Measurements from ENCODE around the gene RNF31. TPM values are rescaled to one million over a fixed set of nuclear protein-coding genes. Genes with fewer than 3 reads are reported as not detected.

Gene RNF31
- total RNA-seq, 1 donor from 2014 or later, result 38.2 TPM

DNA sequence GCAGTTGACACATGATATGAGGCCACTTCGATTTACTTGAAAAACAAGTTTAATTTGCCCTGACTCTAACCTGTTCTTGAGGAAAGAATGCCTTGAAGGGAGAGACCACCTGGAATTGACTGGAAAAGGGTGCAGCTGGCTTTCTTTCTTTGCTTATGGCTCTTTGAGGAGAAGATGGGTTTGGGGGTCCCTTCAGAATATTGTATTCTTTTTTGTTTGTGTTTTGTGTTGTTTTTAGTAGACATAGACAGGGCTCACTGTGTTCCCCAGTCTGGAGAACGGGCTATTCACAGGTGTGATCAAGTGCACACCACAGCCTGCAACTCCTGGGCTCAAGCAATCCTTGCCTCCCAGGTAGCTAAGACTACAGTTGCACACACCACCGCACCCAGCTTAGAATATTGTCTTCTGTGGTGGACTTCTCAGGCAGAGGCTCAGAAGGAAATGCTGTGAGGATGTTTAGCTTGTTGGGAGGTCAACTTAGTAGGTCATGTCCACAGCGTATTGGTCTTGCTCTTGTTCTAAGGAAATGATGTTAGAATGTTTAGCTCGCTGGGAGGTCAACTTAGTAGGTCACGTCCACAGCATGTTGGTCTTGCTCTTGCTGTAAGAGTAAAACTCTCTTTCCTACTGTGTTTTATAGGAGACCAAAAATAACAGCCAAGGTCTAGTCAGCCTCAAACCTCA is 31.0 kb upstream of the RNF31 start:
- DNase-seq, result no peak

DNA sequence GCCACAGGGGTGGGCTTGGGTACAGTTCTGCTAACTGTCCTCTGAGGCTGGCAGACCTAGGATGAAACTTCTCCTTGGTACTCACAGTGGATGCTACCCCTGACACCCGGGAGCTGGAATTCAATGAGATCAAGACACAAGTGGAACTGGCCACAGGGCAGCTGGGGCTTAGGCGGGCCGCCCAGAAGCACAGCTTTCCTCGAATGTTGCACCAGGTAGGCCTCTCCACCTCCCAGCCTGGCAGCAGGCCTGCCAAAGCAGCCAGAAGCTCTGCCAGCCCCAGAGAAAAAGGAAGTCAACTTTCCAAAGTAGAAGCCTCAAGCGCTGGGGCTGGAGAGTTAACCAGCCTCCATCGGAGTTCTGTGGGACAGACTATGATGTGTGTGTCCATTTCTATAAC is 30.1 kb upstream of the RNF31 start:
- no peak for DNase-seq

- DNase-seq, result no peak
Observed at GRCh38 chr14:24119691-24120090, 27.6 kb upstream of the RNF31 start.

GRCh38 chr14:24121210-24121609 is 26.1 kb upstream of the RNF31 start:
- DNase-seq, result no peak

- DNase-seq, result no peak
Observed at GRCh38 chr14:24122416-24122815, 24.9 kb upstream of the RNF31 start.

- no peak for DNase-seq
Observed at GRCh38 chr14:24122898-24123297, 24.4 kb upstream of the RNF31 start.

DNA sequence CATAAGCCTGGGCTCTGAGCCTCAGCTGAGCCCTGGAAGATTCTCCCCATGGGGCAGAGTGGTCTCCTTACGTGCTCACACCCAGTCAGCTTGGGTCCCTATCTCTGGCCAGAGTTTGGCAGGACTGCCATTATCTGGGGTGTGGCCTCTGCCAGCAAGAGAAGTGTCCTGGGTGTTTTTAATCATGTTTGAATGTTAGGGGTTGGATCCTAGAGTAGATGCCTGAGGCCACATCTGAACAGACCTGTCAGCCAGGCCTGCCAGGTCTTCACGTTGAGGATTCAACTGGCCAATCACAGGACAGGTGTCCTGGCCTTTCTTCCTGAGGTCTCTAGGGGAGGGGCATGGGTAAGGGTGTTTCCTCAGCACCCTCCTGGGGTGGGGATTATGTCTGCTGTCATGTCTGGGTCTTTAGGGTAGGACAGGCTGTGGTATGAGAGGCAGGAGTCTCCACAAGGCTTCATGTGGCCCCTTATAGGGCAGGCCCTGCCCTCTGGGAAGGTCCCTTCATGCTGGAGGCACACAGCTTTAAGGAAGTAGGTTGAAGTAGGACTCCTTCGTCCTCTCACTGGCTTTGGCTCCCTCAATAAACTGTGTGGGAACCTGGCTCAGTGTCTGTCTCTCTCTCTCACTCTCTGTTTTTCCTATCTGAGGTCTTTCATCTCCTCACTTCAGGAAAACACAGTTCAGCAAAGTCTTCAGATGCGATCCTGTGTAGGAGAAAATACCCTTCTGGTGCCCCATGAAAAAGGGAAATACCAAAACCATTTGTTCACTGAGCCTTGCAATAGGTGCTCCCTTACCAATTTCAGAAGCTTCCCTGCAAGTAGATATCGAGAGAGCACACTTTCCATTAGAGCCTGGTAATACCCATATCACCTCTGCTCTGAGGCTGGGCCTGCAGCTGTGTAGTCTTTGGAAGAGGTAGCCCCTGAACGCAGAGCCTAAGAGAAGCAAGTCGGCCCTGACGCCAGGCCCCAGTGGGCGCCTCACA is 23.6 kb upstream of the RNF31 start:
- no peak for DNase-seq

DNA sequence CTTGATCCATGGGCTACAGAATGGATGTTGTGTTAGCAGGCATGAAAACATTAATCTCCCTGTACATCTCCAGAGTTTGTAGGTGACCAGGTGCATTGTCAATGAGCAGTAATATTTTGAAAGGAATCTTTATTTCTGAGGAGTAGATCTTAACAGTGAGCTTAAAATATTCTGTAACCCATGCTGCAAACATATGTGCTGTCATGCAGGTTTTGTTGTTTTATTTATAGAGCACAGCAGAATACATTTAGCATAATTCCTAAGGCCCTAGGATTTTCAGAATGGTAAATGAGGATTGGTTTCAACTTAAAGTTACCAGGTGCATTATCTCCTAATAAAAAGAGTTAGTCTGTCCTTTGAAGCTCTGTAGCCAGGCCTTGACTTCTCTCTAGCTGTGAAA is 20.4 kb upstream of the RNF31 start:
- DNase-seq, result no peak

GRCh38 chr14:24127673-24128072 is 19.6 kb upstream of the RNF31 start:
- no peak for DNase-seq

DNA sequence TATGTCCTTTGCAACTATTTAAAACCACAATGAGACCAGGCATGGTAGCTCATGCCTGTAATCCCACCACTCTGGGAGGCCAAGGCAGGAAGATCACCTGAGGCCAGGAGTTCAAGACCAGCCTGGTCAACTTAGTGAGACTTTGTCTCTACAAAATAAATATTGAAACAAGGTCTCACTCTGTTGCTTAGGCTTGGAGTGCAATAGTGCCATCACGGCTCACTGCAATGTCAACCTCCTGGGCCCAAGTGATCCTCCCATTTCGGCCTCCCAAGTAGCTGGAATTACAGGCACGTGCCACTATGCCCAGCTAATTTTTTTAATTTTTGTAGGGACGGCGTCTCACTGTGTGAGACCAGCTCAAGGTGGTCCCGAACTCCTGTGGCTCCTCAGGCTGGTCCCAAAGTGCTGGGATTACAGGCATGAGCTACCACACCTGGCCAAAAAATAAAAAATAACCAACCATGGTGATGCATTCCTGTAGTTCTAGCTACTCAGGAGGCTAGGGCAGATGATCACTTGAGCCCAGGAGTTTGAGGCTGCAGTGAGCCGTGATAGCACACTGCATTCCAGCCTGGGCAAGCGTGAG is 17.8 kb upstream of the RNF31 start:
- DNase-seq, result no peak

GRCh38 chr14:24130380-24130716 is 16.9 kb upstream of the RNF31 start, which contains the start of gene FITM1:
TSS of gene FITM1 (plus strand) at chr14:24130659. CDS start at chr14:24131564, 905 bp downstream.
- DNase-seq, result no peak

GRCh38 chr14:24130717-24131548 is 16.4 kb upstream of the RNF31 start:
- peak; percentile 94 for DNase-seq

DNA sequence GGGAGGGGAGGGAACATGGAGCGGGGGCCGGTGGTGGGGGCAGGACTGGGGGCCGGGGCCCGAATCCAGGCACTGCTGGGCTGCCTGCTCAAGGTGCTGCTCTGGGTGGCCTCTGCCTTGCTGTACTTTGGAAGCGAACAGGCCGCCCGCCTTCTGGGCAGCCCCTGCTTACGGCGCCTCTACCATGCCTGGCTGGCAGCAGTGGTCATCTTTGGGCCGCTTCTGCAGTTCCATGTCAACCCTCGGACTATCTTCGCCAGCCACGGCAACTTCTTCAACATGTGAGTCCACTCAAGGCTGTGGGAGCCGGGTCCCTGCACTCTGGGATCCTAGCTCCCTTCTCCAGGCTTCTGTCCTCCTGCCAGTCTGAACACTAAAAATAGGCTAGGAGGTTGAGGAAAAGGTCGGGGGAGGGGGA is 15.7 kb upstream of the RNF31 start:
- peak; percentile 35 for DNase-seq

- DNase-seq, result no peak
Observed at GRCh38 chr14:24132061-24132685, 15.1 kb upstream of the RNF31 start.

GRCh38 chr14:24132976-24133375 is 14.3 kb upstream of the RNF31 start:
- DNase-seq, result no peak

- no peak for DNase-seq
Observed at GRCh38 chr14:24133735-24134134, 13.6 kb upstream of the RNF31 start.

DNA sequence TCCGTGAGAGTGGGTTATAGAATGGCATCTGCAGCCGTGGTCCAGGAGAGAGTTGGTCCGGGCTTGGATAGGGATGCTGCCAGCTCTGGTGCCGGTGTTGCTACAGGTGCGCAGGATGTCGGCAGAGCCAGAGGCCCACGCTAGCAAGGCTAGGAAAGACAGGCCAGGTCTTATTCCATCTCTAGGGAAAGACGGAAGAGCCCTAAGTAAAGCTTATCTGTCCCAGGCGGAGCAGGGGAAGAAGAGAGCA is 11.8 kb upstream of the RNF31 start:
- no peak for DNase-seq

DNA sequence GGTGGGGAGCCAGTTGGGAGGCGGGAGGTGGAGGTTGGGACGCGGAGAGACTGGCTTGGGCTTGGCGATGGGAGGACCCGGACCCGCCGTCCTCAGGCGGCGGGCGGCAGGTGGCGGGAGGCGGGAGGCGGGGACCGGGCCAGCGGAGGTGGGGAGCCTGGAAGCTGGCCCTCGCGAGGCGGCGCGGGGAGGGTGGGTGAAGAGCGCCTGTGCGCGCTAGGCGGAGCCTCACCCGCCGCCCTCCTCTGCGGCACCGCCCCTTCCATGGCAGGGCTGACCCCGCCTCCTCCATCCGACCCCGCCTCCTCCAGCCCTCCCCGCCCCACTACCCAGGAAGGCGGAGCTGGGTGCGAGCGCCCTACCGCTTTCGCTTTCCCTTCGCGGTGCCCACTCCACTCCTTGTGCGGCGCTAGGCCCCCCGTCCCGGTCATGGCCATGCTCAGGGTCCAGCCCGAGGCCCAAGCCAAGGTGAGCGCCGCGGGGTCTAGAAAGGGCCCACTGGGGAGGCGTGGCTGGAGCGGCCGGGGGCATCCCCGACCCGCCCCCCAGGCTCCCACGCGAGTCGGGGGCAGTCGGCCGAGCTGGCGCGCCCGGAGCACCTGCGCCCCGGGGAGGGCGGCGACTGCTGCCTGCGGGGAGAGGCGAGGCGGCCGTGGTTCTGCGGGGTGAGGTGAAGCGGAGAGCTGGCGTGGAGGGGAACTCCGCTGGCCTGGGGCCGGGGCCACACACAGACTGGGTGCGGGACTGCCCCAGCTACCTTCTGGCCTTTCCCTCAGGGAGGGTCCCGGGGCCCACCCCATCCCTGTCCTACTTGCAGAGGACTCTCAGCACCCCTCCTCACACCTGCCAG is 11.2 kb upstream of the RNF31 start, which contains the start of gene PSME1:
Gene PSME1, plus strand, starts transcription at position 361 of the 850 bp plus-strand sequence. Its CDS starts 69 bp downstream, at position 430.
- peak; percentile 96 for DNase-seq

DNA sequence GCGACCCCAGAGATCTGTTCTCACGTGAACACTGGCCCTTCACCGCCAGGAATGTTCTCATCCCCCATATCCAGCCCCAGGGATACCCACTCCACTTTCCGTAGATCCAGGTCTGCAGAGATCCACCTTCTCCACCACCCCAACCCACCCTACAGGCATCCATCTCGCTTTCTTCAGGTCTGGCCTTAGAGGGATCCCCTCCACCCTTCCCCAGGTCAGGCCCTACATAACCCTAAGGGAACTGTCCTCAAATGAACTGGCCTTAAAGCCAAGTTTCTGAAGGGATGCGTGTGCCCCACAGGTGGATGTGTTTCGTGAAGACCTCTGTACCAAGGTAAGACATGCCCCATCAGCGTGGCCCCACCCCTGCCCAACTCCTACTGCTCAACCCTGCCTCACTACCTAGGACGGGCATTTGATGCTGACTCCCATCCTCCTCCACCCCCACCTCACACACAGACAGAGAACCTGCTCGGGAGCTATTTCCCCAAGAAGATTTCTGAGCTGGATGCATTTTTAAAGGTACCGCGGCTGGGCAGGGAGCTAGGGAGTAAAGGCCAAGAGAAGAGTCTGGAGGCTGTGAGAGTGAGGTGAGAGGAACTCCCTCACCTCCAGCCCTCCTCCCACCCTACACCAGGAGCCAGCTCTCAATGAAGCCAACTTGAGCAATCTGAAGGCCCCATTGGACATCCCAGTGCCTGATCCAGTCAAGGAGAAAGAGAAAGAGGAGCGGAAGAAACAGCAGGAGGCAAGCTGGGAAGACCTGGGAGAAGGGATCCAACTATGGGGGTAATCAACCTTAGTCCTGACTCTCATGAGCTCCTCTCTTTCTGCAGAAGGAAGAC is 10.4 kb upstream of the RNF31 start:
- no peak for DNase-seq

Measured in tongue (tissue), 2 donors.